ENCODE results near the gene HNRNPUL2.

HNRNPUL2 gene

GRCh38 chr11:62665599-62666258, 61.5 kb downstream of the HNRNPUL2 start:
- Histone ChIP-seq H3K9me3 (ENCODE audit: low read length) (no peaks in the 10 kb centered on the region), H3K9me2 (ENCODE audit: low read depth, low read length) (no peaks in the 10 kb centered on the region), H3K27ac (ENCODE audit: low read depth, low read length, poor library complexity, severe bottlenecking) (peak overlapping the region; percentile 93), H3K4me1 (ENCODE audit: insufficient read depth, low read length, severe bottlenecking) (peaks cover 49% of the 10 kb centered on the region), H3K27me3 (ENCODE audit: insufficient read depth, low read length) (no peaks in the 10 kb centered on the region), H3K9ac (ENCODE audit: low read length) (peak overlapping the region; percentile 99), H4K20me1 (ENCODE audit: insufficient read depth, low read length) (no peaks in the 10 kb centered on the region), H2AFZ (ENCODE audit: low read length) (no peak overlapping the region), H3F3A (ENCODE audit: insufficient read depth, low read length) (no peaks in the 10 kb centered on the region), H3K4me2 (ENCODE audit: low read length) (peak overlapping the region; percentile 94), H3K79me2 (ENCODE audit: insufficient read depth, low read length) (peaks cover 11% of the 10 kb centered on the region; the same call in 1 of the 2 replicates), H3K4me3 (ENCODE audit: low read depth, low read length, poor library complexity, severe bottlenecking) (peak overlapping the region; percentile 94), H3K36me3 (ENCODE audit: insufficient read depth, low read length) (peaks cover 48% of the 10 kb centered on the region)
- TF ChIP-seq EZH2 (IDR thresholded peaks at IDR 0.05; ENCODE audit: borderline replicate concordance, low read length) (no peak), CTCF (IDR thresholded peaks at IDR 0.05; ENCODE audit: low read length) (no peak)

GRCh38 chr11:62665075-62665598, 62.1 kb downstream of the HNRNPUL2 start, which contains the start of the genes C11orf98 and CSKMT:
Gene C11orf98 (minus strand): TSS chr11:62665210. CDS start chr11:62665169, 41 bp downstream.
Gene CSKMT (plus strand): TSS chr11:62665312. CDS start chr11:62665880, 568 bp downstream.
- Histone ChIP-seq H4K20me1 (ENCODE audit: insufficient read depth, low read length) (no peaks in the 10 kb centered on the region), H3K9me2 (ENCODE audit: low read depth, low read length) (no peaks in the 10 kb centered on the region), H3K4me2 (ENCODE audit: low read length) (peak within 1 kb of the TSS; percentile 94), H3K9me3 (ENCODE audit: low read length) (no peaks in the 10 kb centered on the region), H3K9ac (ENCODE audit: low read length) (peak within 1 kb of the TSS; percentile 99), H3K4me3 (ENCODE audit: low read depth, low read length, poor library complexity, severe bottlenecking) (peak within 1 kb of the TSS; percentile 94), H3F3A (ENCODE audit: insufficient read depth, low read length) (no peaks in the 10 kb centered on the region), H3K27me3 (ENCODE audit: insufficient read depth, low read length) (no peaks in the 10 kb centered on the region), H3K4me1 (ENCODE audit: insufficient read depth, low read length, severe bottlenecking) (peaks cover 43% of the 10 kb centered on the region), H3K27ac (ENCODE audit: low read depth, low read length, poor library complexity, severe bottlenecking) (peak within 1 kb of the TSS; percentile 93), H2AFZ (ENCODE audit: low read length) (no peak within 1 kb of the TSS), H3K36me3 (ENCODE audit: insufficient read depth, low read length) (peaks cover 54% of the 10 kb centered on the region), H3K79me2 (ENCODE audit: insufficient read depth, low read length) (peaks cover 11% of the 10 kb centered on the region; the same call in 1 of the 2 replicates)
- TF ChIP-seq CTCF (IDR thresholded peaks at IDR 0.05; ENCODE audit: low read length) = no peak
- TF ChIP-seq EZH2 (IDR thresholded peaks at IDR 0.05; ENCODE audit: borderline replicate concordance, low read length) = no peak

- Histone ChIP-seq H3K9me2 (ENCODE audit: low read depth, low read length) (no peaks in the 10 kb centered on the region), H3F3A (ENCODE audit: insufficient read depth, low read length) (no peaks in the 10 kb centered on the region), H3K79me2 (ENCODE audit: insufficient read depth, low read length) (peaks cover 11% of the 10 kb centered on the region; the same call in 1 of the 2 replicates), H3K36me3 (ENCODE audit: insufficient read depth, low read length) (peaks cover 56% of the 10 kb centered on the region), H3K27ac (ENCODE audit: low read depth, low read length, poor library complexity, severe bottlenecking) (peak overlapping the region; percentile 93), H4K20me1 (ENCODE audit: insufficient read depth, low read length) (no peaks in the 10 kb centered on the region), H2AFZ (ENCODE audit: low read length) (no peak overlapping the region), H3K9ac (ENCODE audit: low read length) (peak overlapping the region; percentile 99), H3K27me3 (ENCODE audit: insufficient read depth, low read length) (no peaks in the 10 kb centered on the region), H3K4me2 (ENCODE audit: low read length) (peak overlapping the region; percentile 94), H3K4me1 (ENCODE audit: insufficient read depth, low read length, severe bottlenecking) (peaks cover 37% of the 10 kb centered on the region), H3K9me3 (ENCODE audit: low read length) (no peaks in the 10 kb centered on the region), H3K4me3 (ENCODE audit: low read depth, low read length, poor library complexity, severe bottlenecking) (peak overlapping the region; percentile 94)
- TF ChIP-seq EZH2 (IDR thresholded peaks at IDR 0.05; ENCODE audit: borderline replicate concordance, low read length) (no peak), CTCF (IDR thresholded peaks at IDR 0.05; ENCODE audit: low read length) (no peak)
Observed at GRCh38 chr11:62664405-62665074, 62.7 kb downstream of the HNRNPUL2 start.

Measured in OCI-LY1 (cell line).